ENCODE measurements around the gene SNAPC3. TPM values are rescaled to one million over a fixed set of nuclear protein-coding genes. Genes with fewer than 3 reads are reported as not detected.

Gene SNAPC3
- total RNA-seq, 2 experiments from 2014 or later, result 54.2 to 57.2 TPM

- H3K4me3 ChIP-seq (ENCODE audit: low read depth, low read length, poor library complexity, severe bottlenecking), result no peak overlapping the region
- 0 out of 2 replicates have a peak, but pooled peaks have one; percentile 36 for TF ChIP-seq CTCF (conservative IDR thresholded peaks at IDR 0.05; ENCODE audit: low read length)
- no peak for TF ChIP-seq EZH2phosphoT487 (IDR thresholded peaks at IDR 0.05; ENCODE audit: borderline replicate concordance, low read depth, low read length)
- no peaks in the 10 kb centered on the region for H3K9me3 ChIP-seq (ENCODE audit: low read length)
- H3K9me2 ChIP-seq (ENCODE audit: insufficient read depth, low read length), result no peaks in the 10 kb centered on the region
- no peak overlapping the region for H3K4me2 ChIP-seq (ENCODE audit: low read length)
- peaks cover 90% of the 10 kb centered on the region for H3K36me3 ChIP-seq (ENCODE audit: insufficient read depth, low read length)
- peaks cover 21% of the 10 kb centered on the region for H3K4me1 ChIP-seq (ENCODE audit: insufficient read depth, low read length, poor library complexity, severe bottlenecking)
- BruUV-seq (replicated peaks), result no TSS peak
- no peak overlapping the region for H2AFZ ChIP-seq (ENCODE audit: low read length)
- ChIA-PET CTCF (ENCODE audit: unreplicated experiment) (no interaction called here), POLR2A (interaction anchor here (0.5 kb wide), 1 partner anchor 10 kb away, joined by 3 read pairs; no protein-coding TSS in a partner anchor)
- peaks cover 38% of the 10 kb centered on the region for H4K20me1 ChIP-seq (ENCODE audit: insufficient read depth, low read length)
- intact Hi-C loops (cut with micrococcal nuclease; ENCODE audit: unreplicated experiment), result no loop called here
- H3K79me2 ChIP-seq (ENCODE audit: insufficient read depth, low read depth, low read length), result peaks cover 95% of the 10 kb centered on the region
- peak; percentile 22 for DNase-seq (ENCODE audit: low spot score)
- no peak overlapping the region for H3K27ac ChIP-seq (ENCODE audit: low read depth, low read length, poor library complexity, severe bottlenecking)
Observed at GRCh38 chr9:15505921-15506320, 83.2 kb downstream of the SNAPC3 start.

GRCh38 chr9:15509931-15510788 is 87.5 kb downstream of the SNAPC3 start:
- Histone ChIP-seq H4K20me1 (ENCODE audit: insufficient read depth, low read length) (peaks cover 31% of the 10 kb centered on the region), H2AFZ (ENCODE audit: low read length) (peak overlapping the region; percentile 56), H3K36me3 (ENCODE audit: insufficient read depth, low read length) (peaks cover 49% of the 10 kb centered on the region), H3K9me2 (ENCODE audit: insufficient read depth, low read length) (no peaks in the 10 kb centered on the region), H3K4me2 (ENCODE audit: low read length) (peak overlapping the region; percentile 91), H3K27ac (ENCODE audit: low read depth, low read length, poor library complexity, severe bottlenecking) (peak overlapping the region; percentile 82), H3K4me3 (ENCODE audit: low read depth, low read length, poor library complexity, severe bottlenecking) (peak overlapping the region; percentile 99), H3K9me3 (ENCODE audit: low read length) (no peaks in the 10 kb centered on the region), H3K4me1 (ENCODE audit: insufficient read depth, low read length, poor library complexity, severe bottlenecking) (peaks cover 47% of the 10 kb centered on the region), H3K79me2 (ENCODE audit: insufficient read depth, low read depth, low read length) (peaks cover 53% of the 10 kb centered on the region)
- BruUV-seq (replicated peaks), result no TSS peak
- TF ChIP-seq CTCF (conservative IDR thresholded peaks at IDR 0.05; ENCODE audit: low read length), result no peak
- TF ChIP-seq EZH2phosphoT487 (IDR thresholded peaks at IDR 0.05; ENCODE audit: borderline replicate concordance, low read depth, low read length), result no peak
- CTCF ChIA-PET (ENCODE audit: unreplicated experiment), result interaction anchor here (1.5 kb wide), 1 partner anchor 97 kb away, joined by 3 read pairs; no protein-coding TSS in a partner anchor
- DNase-seq (ENCODE audit: low spot score), result peak; percentile 78
- intact Hi-C loops (cut with micrococcal nuclease; ENCODE audit: unreplicated experiment), result loop anchor here (2.0 kb wide), 1 partner anchor 97 kb away; no protein-coding TSS in a partner anchor
- POLR2A ChIA-PET, result interaction anchor here (0.7 to 4.6 kb wide), 5 partner anchors 11 to 42 kb away, joined by 3 to 110 read pairs (median 5); partner anchors contain the start of gene CCDC171

Measured in OCI-LY7 (cell line).